ENCODE data around the gene ENTPD1. TPM values are rescaled to one million over a fixed set of nuclear protein-coding genes. Genes with fewer than 3 reads are reported as not detected.
"Not testable (repeated sequence)": the region's sequence is repeated elsewhere in the genome, so short reads cannot be mapped to it uniquely, and the experiment has no call there.

ENTPD1 gene
- total RNA-seq, 1 donor from 2014 or later = 9.4 TPM

DNA sequence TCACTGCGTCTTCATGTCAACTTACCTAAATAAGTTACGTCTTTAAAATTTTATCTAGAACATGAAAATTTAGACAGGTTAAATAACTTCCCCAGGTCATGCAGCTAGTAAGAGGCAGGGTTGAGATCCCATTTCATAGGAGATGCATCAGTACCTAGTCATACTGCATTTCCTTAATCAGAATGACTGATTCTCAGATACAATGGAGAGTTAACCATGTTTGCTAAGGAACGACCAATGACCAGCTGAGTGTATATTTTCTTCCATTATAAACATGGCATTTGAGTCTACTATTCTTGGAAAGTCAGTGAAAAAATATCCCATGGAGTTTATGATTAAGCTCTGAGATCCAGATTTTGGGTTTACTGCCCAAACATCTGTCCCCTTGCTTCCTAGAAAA is 39.6 kb downstream of the ENTPD1 start:
- no peak for DNase-seq

DNA sequence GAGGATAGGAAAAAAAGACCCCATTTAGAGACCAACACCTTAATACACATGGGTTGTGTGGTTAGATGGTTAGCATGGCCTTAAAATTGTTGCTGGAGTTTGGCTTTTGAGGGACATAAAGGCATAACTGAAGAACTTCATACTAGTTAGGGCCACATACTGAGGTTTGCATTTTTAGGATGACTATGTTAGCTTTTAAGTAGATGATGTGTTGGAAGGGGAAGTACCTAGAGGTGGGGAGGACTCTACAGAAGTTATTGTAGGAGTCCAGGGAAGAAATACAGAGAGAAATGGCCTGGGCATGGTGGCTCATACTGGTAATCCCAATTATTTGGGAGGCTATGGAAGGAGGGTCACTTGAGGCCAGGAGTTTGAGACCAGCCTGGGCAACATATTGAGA is 40.5 kb downstream of the ENTPD1 start:
- DNase-seq = no peak

DNA sequence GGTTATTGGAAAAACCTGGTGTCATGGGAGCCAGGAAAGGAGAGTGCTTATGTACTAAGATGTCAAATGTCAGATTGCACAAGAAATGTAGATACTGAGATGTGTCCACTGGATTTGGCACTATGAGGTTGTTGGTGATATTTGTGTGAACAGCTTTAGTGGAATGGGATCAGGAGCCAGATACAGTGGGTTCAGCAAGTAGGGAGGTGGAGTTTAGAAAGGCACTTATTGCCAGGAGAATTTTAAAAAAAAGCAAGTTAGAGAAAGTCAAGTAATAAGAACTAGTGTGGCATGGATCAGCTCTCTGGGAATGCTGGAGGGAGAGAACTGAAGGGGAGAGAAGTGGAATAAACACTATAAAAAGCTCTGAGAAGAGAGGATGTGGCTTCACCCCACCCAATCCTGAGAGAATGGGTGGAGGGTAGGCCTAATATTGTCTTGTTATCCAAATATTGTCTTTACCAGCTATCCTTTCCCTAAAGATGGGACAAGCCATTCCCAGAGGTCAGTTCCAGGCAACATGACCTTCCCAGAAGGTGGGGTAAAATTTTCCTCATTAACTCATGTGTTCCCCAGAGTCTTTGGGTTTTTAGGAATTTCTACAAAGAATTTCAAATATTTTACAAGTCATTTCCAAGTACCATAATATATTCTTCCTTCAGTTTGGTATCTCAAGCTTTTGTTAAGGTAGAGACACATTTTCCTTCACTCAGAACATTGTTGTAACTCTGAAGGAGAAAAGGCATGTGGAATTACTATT is 42.3 kb downstream of the ENTPD1 start:
- no peak for DNase-seq

DNA sequence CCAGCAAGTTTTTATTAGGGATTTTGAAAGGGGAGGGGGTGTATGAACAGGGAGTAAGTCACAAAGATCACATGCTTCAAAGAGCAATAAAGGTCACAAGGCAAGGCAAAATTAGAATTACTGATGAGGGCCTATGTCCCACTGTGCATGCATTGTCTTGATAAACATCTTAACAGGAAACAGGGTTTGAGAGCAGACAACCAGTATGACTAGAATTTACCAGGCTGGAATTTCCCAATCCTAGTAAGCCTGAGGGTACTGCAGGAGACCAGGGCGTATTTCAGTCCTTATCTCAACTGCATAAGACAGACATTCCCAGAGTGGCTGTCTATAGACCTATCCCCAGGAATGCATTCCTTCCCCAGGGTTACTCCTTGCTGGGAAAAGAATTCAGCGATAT is 44.3 kb downstream of the ENTPD1 start:
- not testable (repeated sequence) for DNase-seq

DNA sequence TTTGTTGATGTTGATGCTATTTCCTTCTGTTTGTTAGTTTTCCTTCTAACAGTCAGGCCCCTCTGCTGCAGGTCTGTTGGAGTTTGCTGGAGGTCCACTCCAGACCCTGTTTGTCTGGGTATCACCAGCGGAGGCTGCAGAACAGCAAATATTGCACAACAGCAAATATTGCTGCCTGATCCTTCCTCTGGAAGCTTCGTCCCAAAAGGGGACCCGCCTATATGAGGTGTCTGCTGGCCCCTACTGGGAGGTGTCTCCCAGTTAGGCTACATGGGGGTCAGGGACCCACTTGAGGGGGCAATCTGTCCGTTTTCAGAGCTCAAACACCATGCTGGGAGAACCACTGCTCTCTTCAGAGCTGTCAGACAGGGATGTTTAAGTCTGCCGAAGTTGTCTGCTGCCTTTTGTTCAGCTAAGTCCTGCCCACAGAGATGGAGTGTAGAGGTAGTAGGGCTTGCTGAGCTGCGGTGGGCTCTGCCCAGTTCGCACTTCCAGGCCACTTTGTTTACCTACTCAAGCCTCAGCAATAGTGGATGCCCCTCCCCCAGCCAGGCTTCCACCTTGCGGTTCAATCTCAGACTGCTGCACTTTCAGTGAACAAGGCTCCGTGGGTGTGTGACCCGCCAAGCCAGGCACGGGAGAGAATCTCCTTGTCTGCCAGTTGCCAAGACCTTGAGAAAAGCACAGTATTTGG is 50.9 kb downstream of the ENTPD1 start:
- DNase-seq = not testable (repeated sequence)

DNA sequence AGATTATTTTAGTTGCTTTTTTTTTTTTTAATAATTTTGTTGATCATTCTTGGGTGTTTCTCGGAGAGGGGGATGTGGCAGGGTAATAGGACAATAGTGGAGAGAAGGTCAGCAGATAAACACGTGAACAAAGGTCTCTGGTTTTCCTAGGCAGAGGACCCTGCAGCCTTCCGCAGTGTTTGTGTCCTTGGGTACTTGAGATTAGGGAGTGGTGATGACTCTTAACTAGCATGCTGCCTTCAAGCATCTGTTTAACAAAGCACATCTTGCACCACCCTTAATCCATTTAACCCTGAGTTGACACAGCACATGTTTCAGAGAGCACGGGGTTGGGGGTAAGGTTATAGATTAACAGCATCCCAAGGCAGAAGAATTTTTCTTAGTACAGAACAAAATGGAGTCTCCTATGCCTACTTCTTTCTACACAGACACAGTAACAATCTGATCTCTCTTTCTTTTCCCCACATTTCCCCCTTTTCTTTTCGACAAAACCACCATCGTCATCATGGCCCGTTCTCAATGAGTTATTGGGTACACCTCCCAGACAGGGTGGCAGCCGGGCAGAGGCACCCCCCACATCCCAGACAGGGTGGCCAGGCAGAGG is 52.8 kb downstream of the ENTPD1 start:
- not testable (repeated sequence) for DNase-seq

DNA sequence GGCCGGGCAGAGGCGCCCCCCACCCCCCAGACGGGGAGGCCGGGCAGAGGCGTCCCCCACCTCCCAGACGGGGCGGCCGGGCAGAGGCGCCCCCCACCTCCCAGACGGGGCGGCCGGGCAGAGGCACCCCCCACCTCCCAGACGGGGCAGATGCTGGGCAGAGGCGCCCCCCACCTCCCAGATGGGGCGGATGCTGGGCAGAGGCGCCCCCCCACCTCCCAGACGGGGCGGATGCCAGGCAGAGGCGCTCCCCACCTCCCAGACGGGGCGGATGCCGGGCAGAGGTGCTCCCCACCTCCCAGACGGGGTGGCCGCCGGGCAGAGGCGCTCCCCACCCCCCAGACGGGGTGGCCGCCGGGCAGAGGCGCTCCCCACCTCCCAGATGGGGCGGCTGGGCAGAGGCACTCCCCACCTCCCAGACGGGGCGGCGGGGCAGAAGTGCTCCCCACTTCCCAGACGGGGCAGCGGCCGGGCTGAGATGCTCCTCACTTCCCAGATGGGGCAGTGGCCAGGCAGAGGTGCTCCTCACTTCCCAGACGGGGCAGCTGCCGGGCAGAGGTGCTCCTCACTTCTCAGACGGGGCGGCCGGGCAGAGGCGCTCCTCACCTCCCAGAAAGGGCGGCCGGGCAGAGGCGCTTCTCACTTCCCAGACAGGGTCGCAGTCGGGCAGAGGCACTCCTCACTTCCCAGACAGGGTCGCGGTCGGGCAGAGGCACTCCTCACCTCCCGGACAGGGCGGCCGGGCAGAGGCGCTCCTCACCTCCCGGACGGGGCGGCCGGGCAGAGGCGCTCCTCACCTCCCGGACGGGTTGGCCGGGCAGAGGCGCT is 53.6 kb downstream of the ENTPD1 start:
- DNase-seq = no peak

DNA sequence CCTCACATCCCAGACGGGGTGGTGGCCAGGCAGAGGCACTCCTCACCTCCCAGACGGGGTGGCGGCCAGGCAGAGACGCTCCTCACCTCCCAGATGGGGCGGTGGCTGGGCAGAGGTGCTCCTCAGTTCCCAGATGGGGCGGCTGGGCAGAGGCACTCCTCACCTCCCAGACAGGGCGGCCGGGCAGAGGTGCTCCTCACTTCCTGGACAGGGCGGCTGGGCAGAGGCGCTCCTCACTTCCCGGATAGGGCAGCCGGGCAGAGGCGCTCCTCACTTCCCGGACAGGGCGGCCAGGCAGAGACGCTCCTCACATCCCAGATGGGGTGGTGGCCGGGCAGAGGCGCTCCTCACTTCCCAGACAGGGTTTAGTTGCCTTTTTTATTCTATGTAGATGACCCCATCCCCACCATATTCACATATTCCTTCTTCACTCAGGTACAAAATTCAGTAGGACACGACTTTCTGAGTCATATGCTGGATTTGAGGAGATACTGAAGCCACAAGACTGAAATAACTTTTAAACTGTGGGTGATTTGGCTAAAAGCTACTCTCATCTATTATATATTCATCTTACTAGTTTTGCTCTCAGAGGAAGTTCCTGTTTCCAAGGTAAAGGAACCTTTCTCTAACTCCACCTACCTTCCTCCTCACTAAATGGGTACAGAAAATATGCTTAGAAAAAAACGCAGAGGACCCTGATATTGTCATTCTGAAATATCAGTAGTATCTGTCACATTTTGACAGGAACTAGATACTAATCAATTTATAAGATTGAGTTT is 54.4 kb downstream of the ENTPD1 start:
- no peak for DNase-seq

DNA sequence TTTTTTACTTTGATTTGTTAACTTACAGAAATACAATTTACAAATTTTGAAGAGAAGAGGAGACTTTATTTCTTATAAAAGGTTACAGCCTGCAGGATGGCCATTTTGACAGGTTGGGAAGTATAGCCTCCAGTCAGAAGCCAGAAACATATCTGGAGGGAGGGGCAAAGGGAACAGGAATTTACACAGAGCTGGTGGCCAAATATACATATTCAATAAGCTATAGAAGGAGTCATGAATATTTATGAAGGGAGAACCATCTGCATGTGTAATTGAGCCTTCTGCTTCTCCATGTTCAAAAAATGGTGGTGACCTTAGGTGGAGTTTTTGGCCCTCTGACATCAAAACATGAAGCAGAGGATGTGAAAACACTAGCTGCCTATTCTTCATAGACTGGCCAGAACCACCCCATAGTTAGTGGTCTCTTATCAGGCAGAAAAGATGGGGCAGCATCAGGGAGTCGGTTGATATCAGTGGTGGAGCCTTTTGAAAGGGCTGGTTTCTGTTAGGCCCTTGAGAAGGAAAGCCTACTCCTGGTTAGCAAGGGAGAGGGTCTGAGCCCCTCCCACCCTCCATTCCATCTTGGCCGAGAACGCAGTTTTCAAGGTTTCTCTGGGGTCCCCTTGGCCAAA is 57.2 kb downstream of the ENTPD1 start:
- DNase-seq = no peak

DNA sequence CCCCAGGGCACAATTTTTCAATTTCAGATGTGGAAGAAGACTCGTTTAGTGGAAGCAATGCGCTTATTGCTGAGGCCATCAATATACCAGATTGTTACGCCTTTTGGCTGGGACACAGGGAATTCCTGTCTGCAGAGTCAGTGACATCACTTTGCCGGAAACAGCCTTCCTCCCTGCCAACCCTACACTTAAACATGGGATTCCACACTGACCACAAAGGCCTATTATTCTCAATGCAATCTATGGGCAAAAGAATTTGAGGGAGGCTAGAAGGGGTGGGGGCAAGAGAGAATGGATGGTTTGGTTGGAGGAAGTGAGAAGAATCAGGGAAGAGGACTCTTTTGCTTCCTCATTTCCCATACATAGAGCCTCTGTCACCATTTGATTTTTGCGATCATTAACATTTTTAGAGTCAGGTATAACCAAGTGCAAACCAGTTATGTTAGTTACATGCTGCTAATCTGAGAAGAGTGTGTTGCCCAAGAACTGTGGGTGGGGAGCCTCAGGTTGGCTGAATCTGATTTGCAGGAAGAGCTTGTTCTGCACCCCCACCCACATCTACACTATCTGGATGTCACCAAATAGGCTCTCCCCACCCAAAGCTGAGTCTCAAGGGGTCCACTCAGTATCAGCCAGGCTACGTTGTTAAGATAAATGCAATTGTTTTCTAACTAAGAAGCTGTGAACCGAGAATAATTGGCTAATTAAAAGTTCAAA is 58.2 kb downstream of the ENTPD1 start:
- DNase-seq = no peak

DNA sequence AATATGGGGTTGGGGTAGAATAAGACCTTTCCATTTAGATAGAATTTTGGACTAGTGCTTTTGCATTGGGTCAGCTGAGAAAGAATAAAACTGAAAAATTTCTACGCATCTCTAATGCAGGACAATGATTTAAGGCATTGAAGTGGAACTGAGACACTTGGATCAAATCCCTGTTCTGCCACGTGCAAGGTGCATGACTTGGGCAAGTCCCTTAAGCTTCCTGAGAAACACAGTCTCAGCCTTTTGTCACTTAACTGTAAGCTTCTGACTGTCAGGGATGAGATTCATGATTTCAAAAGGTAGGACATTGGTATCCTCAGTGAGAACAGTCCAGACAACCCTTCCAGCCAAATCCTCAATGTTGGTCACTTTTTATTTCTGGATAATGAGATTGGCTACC is 59.2 kb downstream of the ENTPD1 start:
- no peak for DNase-seq

DNA sequence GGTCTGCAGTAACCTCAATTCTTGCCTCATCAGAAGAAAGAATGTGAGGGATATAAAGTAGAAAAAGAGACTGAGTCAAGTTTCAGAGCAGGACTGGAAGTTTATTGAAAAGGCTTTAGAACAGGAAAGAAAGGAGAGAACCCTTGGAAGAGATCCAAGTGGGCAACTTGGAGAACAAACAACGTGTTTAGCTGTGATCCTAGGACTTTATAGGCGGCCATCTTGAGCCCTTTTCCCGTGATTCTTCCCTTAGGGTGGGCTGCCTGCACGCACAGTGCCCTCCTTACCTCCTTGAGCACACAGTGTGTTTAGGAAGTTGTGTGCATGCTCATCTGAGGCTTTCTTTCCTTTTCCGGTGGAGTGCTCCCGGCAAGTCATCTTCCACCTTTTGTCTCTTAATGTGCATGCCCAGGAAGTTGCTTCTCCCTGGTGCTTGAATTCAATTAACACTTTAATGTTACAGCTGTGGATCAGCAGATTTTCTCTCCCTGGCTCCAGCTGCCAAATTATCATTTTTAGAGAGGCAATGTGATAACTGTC is 59.8 kb downstream of the ENTPD1 start:
- DNase-seq = no peak

DNA sequence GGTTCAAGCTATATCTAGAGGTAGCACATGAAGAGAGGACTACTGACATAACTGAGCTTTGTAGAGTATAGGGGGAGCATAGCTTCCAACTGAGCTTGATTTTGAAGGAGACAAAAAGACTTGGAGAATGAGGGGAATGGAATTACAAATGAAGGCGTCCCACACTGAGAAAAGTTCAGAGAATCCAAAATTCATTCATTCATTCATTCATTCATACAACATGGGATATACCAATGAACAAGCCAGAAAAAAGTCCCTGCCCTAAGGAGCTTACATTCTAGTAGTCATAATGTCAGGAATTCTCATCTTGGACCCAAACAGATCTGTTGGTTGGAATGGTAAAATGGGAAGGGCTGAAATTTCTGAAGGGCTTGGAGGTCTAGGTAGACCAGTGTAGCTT is 62.0 kb downstream of the ENTPD1 start:
- no peak for DNase-seq

DNA sequence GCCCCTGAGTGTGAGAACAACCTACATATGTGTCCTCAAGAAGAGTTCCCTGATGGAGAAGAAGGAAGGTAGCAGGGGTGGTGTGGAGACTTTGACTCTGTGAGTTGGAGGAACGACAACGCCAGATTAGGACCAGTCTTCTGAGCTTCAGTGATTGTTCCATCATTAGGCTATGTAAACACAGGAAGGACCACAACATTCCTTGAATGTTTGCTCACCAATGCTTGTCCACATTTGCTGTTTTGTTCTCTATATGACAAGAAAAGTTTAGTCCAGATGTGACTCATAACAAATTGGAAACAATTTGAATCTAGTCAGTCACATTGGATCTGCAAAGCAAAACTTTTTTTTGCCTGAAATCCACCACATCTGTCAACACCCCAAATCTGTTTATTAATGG is 62.7 kb downstream of the ENTPD1 start:
- DNase-seq = no peak

DNA sequence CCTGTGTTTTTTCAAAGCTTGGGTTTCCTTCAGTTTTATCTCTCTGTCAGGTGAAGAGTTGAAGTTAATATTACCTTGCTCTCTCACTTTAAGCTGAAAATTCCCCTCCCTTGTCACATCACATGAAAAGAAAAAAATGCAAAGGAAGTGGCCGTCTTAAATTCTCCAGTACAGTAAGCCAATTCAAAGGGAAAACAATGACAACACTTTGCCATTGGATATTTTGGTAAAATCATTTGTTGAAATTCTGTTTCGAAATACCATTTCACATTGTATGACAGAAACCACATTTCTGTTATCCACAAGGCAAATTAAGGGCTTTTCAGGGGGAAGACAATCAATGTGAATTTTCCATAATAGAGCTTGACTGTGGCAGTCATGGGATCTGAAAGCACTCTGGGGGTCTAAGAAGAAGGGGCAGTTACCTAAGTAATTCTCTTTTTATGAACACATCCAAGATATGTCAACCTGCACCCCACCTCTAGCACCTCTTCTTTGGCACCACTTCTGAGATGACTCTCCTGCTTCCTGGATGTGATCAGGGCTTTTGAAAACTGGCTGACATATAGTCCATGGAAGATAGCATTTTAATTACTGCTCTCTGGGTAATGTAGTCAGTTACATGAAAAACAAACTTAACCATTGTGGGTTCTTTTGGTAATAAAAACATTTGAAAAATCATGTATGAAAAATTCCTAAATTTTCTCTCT is 63.8 kb downstream of the ENTPD1 start:
- no peak for DNase-seq

DNA sequence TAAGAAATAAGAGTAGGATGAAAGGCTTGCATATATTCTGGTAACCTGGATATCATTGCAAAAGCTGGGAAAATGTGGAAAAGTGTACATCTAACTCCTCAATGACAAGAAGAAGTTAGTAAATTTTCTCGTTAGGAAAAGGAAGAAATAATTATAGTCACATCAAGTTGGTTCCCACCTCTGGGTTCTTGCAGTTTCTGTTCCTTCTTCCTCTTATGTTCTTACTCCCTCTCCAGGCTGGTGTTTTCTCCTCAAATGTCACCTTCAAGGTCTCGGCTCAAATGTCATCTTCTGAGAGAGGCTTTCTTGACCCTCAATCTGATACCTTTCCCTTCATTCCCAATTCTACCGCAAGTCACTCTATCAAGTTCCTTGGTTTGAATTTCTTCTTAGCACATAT is 64.4 kb downstream of the ENTPD1 start:
- DNase-seq = no peak

DNA sequence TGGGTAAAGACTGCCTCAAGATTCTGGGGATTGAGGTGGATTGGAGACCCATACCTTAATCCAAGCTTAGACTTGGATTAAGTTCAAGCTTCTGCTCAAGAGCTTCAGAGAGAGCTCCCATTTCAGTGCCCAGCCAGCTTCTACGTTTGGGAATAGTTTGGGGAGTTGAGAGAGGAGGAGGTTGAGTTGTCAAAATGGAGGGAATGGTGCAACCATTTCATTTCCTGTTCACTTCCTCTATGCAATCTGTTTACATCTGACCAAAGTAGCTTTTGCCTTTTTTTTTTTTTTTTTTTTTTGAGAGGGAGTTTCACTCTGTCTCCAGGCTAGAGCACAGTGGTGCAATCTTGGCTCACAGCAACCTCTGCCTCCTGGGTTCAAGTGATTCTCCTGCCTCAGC is 65.8 kb downstream of the ENTPD1 start:
- DNase-seq = no peak

DNA sequence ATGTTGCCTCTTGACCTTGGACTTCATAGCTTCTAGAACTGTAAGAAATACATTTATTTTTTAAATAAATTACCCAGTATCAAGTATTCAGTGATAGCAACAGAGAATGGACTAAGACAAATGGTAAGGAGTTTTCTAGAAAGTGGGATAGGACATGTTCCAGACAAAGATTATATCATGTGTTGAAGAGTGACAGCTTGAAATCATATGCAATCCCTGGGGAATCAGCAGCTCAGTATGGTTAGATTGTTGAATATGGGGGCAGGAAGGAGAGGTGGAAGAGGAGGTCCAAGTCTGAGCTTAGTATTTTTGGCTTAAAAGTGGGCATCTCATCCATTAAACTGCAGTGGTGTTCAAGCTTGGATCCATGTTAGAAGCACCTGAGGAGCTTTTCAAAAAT is 74.1 kb downstream of the ENTPD1 start:
- no peak for DNase-seq

DNA sequence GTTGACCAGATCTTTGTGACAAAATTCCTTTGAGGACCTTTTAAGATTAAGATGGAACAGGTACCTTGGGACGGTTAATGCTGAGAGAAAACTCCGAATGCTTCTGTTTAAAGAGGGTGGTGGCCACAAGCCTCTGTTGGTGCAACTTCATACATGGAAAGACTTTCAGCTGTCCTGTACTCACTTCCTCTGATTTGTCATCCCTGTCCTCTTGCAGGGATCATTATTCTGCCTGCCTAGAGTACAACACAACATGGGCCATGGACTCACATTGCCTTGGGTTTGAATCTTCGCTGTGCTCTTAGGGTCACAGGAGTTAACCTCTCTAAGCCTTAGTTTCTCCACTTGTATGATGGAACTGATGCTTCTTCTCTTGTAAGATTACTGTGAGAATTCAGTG is 75.1 kb downstream of the ENTPD1 start:
- DNase-seq = no peak

DNA sequence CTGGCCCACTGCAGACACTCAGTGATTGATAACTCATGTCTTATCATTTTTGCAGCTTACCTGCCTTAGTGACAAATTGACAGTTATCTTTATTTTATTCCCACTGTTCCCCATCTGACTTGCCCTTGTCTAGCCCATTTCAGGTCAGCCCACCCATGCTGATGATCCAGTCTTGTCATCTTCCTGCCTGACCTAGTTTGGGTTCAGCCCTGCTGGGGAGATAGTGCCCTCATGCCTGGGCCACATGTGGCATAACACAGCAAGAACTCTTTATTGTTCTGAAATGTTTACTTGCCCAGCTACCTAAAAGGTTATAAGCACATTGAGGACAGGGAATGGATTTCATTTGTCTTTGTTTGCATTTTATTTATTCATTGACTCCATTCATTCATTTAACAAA is 75.6 kb downstream of the ENTPD1 start:
- DNase-seq = no peak

All from occipital lobe (tissue), 2 donors.